ENCODE data around the gene RIGI.
"Not testable (repeated sequence)": the region's sequence is repeated elsewhere in the genome, so short reads cannot be mapped to it uniquely, and the experiment has no call there.

RIGI gene

GRCh38 chr9:32526041-32526706 lies at the start of gene RIGI:
RIGI (minus strand) TSS chr9:32526196; CDS start chr9:32526166, 30 bp downstream.
- DNase-seq (ENCODE audit: low spot score), result peak; percentile 82

GRCh38 chr9:32574858-32575257 lies 48.9 kb upstream of the RIGI start:
- no peak for DNase-seq (ENCODE audit: low spot score)

GRCh38 chr9:32573821-32574220 lies 47.8 kb upstream of the RIGI start:
- DNase-seq (ENCODE audit: low spot score), result no peak

GRCh38 chr9:32572900-32573523 lies 47.0 kb upstream of the RIGI start, which contains the start of gene NDUFB6:
NDUFB6 (minus strand) TSS chr9:32573159; CDS start chr9:32573060, 99 bp downstream.
- peak; percentile 95 for DNase-seq (ENCODE audit: low spot score)

DNA sequence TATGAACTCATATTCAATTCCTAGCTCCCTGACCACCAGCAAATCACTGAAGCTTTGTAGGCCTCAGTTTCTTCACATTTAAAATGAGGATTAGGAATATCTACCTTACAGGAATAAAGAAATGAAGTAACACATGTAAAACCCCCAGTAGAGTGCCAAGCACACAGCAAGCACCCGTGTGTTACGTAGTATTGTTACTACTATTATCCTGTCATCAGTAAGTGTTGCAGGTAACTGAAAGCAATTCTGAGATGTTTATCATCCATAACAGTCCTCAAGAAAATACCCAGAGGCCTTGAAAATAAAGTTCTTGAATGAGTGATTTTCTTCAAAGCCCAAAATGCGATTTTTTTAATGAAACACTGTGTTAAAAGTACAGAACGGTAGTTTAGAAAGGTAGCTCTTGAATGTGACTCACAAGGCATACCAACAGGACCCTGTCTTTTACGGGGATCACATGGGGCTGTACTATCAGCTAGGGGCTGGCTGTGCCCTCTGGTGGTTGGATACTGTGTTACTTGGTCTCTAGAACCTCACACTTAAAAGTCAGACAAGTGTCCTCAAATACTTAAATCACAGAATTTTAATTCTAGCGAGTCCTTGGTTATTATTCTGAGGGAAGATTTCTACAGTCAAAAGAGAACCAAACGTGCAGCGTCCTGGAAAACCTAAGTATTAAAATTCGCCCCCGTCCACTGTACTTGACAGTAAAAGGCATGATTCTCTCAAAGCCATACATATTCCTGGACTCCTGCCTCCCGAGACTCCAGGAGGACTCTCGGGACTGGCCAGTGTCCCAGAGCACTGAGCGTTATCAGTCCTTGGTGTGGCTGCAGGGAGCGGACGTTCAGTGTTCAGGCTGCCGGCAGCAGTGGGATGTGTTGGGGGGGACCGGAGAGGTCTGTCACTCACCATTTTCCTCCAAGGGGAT lies 46.2 kb upstream of the RIGI start:
- peak; percentile 86 for DNase-seq (ENCODE audit: low spot score)

DNA sequence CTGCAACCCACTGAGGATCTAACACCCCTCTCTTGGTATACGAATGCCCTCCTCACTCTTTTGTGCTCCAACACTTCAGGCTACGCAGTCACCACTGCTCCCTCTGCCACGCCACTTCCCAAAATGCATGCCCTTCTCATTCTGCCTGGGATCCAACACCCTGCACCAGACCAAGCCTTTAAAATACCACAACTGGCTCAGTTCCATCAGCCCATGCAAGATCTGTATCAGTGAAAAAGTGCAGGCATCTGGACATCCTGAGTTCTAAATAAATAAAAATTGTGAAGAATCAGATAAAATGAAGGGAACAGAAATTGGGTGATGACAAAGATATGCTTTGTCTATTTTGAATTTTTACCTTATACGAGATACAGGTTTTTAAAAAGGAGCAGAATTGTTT lies 44.3 kb upstream of the RIGI start:
- no peak for DNase-seq (ENCODE audit: low spot score)

DNA sequence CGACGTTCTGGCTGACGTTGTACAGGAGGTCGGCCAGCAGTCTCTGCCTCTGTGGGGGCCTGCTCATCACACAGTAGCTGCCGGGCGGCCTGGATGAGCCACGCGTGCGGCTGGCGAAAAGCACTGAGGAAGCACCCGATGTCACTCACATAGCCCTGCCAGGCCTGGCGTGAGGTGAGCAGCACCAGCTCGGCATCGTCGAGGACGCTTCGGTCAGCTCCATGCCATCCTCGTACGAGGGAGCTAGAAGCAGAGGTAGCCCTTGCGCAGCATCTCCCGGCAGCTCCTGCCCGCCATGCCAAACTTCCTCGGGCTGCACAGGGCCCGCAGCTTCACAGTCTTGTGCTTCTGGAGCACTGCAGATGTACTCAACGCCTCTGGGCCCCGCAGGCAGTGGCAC lies 40.8 kb upstream of the RIGI start:
- no peak for DNase-seq (ENCODE audit: low spot score)

DNA sequence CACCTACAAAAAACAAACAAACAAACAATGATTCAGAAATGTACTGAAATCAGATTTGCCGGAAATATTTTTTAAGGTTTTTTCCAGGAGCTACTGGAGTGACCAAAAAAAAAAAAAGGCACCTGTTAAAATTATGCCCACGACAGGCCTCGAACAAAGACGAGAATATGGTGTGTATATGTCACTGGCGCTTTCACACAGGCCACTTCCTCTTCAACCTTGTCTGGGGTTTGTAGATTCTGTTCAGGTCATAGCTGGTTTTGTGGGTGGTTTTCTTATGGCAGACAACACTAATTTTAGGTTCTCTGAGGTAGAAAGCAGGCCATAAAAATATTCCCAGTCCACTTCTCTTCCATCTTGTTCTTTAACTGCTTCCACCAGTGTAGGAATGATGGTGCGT lies 40.0 kb upstream of the RIGI start:
- DNase-seq (ENCODE audit: low spot score), result no peak

DNA sequence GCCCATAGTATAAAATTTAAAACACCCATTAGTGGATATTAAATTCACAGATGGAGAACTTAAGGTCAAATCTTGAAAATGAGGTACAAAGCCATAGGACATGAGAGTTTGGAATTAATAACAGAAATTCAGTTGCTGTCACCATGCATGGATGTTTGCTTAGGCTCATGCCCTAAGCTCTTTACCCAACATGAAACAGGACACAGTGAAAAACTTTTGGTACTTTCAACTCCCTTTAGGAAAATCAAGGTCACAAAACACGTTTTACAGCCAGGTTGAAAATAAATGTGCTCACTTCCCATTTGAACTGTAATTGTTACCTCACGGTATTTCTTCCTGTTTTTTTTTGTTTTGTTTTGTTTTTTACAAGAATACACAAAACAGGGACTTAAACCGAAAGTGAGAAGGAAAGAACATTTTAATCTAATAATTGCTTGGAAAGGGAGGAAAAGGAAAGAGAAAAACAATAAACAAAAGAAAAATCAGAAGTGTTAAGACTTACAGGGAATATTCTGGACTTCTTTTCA lies 32.5 kb upstream of the RIGI start:
- no peak for DNase-seq (ENCODE audit: low spot score)

DNA sequence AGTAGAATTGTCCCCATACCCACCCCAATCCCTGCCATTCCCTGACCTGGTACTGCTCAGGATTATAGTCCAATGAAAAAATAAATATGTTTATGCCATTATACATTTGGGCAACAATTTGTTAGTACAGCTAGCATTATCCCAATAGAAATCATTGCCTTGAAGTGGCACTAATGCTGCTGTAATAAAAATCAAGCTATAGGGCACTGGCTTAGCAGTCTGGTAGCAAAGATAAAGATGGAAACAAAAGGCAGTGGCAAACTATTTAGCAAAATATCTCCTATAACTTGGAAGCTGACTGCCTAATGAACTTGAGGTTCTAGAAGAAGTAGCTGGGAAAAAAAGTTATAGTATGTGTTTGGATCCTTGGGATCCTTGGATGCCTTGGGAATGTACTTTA lies 28.6 kb upstream of the RIGI start:
- no peak for DNase-seq (ENCODE audit: low spot score)

- no peak for DNase-seq (ENCODE audit: low spot score)
Observed at GRCh38 chr9:32554107-32554506, 28.1 kb upstream of the RIGI start.

DNA sequence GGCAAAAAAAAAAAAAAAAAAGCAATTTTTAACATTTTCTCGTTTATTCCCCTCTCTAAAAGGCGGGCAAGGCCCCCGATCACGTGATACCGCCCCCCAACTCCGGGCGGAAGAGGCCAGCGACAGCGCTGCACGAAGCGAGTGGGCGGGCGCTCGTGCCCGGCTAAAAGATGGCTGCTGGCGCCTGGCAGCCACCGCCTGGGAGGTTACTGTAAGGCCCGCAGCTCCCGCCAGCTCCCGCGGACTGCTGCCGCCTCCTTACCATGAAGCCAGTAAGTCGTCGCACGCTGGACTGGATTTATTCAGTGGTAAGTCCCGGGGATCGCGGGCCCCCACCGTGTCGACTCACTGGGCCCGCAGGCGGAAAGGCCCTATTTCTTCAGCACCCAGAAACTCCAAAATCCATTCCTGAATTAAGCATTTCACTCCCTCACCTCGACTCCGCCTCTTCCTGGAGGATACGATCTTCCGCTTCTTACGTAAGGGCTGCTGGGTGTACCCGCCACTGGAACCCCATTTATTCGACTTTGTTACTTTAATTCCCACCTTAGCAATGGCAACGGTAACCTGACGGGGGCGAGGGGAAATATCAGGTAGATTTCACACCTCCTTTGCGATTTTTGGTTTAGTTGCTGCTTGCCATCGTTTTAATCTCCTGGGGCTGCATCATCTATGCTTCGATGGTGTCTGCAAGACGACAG lies 26.3 kb upstream of the RIGI start, which contains the start of the genes SMIM27 and TOPORS:
Gene SMIM27 (plus strand): TSS at position 156 of the 701 bp plus-strand sequence. CDS start 108 bp downstream, at position 264.
Gene TOPORS (minus strand): TSS at position 415 of the 701 bp plus-strand sequence. CDS start 150 bp downstream, at position 265.
- peak; percentile 89 for DNase-seq (ENCODE audit: low spot score)

DNA sequence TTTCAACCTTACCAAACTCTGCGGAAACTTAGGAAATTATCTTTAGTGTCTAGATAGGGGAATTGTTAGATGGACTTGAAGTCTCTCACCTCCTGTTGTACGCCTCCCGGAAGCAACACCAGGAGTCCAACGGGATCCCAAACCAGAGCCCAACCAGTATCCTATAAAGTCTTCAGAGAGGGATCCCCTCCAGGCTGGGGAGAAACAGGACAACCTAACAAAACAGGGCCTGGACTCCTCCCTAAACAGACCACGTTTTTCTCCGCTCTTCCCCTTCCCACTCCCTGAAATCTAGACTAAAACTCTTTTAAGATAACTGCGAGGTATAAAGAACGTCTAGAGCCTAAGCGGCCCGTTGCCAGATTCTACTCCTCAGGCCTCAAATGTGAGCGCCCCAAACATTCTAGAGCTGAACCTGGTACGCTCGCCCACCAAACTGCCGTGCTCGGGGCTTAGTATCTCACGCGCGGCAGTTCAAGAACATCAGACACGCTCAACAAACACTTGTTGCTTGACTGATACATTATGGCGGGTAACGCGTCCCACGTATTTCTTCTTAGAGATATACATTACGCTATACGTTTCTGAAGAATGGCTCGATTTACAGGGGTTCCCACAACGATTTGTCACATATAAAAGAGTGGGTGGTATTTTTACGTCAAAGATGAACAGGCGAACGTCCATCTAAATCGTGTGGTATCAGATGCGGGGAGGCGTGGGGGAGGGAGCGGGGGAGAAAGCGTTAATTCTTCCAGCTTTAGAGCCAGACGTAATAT lies 25.5 kb upstream of the RIGI start:
- DNase-seq (ENCODE audit: low spot score), result peak; percentile 30

DNA sequence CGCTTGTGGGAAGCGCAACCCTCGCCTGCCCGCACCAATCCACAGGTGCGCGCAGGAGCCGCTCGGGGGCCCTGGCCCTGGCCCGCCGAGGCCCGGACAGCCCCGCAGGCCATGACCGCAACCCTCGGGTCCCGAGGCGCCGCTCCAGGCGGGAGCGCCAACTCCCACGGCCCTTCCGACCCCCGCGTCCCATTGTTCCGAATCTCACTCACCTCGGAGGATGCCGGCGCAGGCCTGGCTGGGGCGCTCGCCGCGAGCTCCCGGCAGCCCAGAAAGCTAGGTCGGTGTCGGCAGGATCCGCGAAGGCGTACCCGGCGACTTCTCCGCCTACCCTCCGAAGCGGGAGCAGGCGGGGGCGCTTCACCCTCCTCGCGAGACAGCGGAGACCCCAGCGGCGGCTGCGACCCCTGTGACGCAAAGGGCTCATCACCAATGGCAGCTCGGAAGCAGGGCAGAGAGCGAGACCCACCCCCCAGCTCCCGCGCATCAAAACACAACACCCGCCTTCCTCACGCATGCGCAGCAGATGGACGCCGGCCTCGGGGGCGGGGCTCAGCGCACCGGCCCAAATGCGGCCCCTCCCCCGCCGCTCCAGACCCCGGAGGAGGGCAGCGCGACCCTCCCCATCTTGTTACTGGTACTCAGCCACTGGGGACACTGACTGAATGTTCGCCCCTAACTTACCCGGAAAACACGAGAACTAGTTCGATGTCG lies 24.7 kb upstream of the RIGI start:
- peak; percentile 96 for DNase-seq (ENCODE audit: low spot score)

DNA sequence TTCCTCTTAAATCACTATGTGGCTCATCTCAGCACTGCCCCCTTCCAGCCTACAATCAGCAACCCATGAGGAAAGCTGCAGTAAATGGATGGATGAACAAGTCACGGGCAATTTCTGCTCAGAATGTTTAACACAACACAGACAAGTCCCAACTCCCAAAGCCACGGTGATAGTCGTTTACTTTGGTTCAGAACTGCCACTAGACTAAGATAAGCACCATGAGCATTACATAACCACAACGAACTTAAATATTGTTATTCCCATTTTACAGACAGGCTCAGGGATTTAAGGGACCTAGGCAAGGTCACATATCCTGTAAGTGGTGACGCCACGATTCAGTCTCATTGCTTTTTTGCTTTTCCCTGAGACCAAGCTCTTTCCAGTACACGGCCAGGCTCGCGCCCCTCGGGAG lies 24.2 kb upstream of the RIGI start:
- peak; percentile 0 for DNase-seq (ENCODE audit: low spot score)

DNA sequence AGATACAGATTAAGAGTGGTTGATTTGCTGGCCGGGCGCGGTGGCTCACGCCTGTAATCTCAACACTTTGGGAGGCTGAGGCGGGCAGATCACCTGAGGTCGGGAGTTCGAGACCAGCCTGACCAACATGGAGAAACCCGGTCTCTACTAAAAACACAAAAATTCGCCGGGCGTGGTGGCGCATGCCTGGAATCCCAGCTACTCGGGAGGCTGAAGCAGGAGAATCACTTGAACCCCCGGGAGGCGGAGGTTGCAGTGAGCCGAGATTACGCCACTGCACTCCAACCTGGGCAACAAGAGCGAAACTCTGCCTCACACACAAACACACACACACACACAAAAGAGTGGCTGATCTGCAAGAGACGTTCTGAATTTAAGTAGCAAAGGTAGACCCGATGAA lies 22.2 kb upstream of the RIGI start:
- not testable (repeated sequence) for DNase-seq (ENCODE audit: low spot score)

DNA sequence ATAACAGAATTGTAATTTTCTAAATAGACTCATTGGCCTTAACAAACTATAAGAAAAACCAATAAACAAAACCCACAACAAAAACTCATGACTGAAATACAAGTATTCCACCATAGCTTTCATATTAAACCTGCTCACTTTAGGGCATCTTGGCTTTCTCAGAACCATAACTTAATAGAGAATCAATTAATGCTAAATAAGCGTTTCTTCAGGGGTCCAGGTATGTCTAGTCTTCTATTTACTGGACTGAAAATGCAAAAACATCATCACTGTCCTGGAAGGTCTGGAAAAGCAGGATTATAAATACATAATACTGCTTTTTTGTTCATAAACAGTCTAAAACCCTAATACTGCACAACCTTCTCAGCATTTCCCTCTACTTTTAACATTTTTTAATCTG lies 19.9 kb upstream of the RIGI start:
- no peak for DNase-seq (ENCODE audit: low spot score)

GRCh38 chr9:32543047-32543446 lies 17.1 kb upstream of the RIGI start:
- DNase-seq (ENCODE audit: low spot score), result no peak

DNA sequence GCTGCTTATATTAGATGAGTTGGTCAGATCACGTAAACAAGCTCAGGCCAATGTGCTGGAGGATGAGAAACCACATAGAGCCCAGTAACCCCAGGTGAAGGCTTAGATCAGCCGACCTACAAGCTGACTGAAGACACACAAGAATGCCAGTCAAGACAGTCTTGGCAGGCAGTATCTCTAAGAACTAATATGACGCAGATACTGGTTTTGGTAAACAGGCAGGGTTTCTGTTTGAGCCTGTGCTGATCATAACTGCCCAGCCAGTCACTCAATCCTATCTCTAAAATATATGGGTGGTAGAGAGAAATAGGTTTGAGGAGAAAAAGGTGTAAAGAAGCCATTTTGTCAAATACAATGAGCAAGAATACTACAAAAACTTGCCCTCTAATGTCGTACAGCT lies 7.8 kb upstream of the RIGI start:
- DNase-seq (ENCODE audit: low spot score), result no peak

DNA sequence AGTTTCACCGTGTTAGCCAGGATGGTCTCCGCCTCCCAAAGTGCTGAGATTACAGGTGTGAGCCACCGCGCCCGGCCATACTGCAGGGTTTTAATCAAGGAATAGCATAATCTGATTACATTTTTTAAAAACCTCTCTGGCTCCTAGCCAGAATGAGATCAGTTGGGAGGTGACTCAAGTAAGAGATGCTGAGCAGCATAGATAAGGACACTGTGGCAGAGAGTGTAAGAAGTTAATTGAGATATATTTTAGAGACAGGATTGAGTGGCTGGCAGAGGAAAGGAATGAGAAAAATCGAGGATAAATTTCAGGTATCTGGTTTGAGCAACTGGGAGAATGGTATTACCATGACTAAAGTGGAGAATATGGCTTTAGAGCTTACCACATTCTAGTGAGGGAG lies 7.3 kb upstream of the RIGI start:
- no peak for DNase-seq (ENCODE audit: low spot score)
